DMS 273 (cell line): ENCODE results near the gene CMTM7.
"Not testable (repeated sequence)": the region's sequence is repeated elsewhere in the genome, so short reads cannot be mapped to it uniquely, and the experiment has no call there.

ENCODE experiments used
- DNase-seq: peaks from one replicate; lab custom pipeline; 2025; ENCODE audit not compliant: unreplicated experiment; lab: John Stamatoyannopoulos, UW

Gene CMTM7

DNA sequence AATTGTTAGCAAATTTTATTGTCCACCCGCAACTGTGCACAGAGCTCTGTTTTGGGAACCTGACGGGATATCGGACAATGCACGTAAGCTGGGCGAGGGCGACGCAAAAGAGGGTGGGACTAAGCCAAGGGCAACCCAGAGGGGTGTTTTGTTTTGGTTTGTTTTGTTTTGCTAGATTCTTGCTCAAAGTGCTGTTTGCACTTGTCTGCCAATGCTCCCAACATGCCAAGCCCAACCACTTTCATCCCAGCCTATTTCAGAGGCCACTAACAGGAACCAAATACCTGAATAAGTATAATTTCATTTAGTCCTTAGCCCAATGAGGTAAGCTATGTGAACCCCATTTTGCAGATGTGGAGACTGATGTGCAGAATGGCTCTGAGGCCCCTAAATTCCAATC lies 9.7 kb upstream of the CMTM7 start:
- DNase-seq = no peak

GRCh38 chr3:32383136-32383711 lies 8.4 kb upstream of the CMTM7 start:
- peak; percentile 79 for DNase-seq

DNA sequence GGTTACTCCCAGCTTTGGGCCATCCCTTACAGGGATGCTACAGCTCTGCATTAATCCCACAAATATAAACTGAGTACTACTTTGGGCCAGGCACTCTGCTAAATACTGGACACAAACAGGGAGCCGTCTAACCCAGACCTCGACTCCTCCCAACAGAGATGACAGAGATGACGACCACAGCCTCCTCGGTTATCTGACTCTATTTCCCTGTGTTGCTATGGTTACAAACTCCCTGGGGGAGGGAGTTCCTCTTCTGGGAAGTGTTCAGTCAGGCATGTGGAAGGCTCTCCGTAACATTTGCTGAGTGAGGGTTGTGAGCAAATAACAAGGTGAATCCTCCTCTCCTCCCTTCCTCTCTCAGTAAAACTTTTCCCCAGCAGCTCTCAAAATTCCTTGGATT lies 6.7 kb upstream of the CMTM7 start:
- DNase-seq = peak; percentile 48

GRCh38 chr3:32387512-32387911 lies 4.1 kb upstream of the CMTM7 start:
- no peak for DNase-seq

- DNase-seq = not testable (repeated sequence)
These were observed 2.1 kb upstream of the CMTM7 start for GRCh38 chr3:32389577-32389976.

DNA sequence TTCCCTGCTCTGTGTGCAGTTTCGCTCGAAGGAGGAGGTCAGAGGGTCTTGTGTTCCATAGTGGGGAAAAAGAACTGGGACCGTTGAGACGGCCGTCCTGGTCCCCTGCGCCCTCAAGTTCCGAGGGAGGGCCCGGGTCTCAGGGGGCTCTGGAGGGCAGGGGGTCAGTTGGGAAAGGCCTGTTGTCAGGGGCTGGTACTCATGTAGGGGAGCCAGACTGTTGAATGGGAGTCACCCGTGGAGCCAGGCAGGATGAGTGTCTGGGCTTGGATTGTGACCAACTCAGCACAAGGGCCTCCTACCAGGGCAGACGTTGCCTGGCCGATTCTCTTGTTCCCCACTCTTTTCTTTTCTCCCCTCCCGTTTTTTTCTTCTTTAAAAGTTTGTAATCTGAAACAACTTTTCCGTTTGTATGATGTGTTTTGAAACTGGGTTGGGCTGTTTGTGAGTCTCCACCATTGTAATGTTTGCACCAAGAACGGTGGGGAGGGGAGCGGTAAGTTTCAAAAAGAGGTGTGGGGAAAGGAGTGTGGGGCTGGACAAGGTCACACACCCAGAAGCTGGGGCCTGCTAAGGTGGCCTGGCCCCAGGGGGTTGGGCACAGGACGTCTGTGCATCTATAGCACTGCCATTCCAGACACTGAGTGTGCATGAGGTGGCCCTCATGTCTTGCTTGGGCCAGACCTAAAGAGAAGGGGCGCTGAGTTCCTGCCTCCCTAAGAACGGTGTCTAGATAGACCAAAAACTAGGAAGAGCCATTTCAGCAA lies 1.1 kb downstream of the CMTM7 start:
- DNase-seq = peak; percentile 52

DNA sequence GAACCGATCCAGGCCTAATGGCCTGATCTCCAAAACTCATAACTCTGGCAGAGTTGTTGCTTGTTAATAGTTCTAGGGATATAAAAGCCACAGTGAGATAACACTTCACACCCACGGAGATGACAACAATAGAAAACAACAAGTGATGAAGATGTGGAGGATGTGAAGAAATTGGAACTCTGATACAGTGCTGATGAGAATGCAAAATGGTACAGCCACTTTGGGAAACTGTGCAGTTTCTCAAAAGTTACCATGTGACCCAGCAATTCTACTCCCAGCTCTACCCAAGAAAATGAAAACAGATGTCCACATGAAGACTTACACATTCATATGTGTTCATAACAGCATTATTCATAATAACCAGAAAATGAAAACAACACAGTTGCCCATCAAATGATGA lies 3.8 kb downstream of the CMTM7 start:
- no peak for DNase-seq

- no peak for DNase-seq
These were observed 6.3 kb downstream of the CMTM7 start for GRCh38 chr3:32397941-32398340.

GRCh38 chr3:32398531-32398930 lies 6.9 kb downstream of the CMTM7 start:
- no peak for DNase-seq

DNA sequence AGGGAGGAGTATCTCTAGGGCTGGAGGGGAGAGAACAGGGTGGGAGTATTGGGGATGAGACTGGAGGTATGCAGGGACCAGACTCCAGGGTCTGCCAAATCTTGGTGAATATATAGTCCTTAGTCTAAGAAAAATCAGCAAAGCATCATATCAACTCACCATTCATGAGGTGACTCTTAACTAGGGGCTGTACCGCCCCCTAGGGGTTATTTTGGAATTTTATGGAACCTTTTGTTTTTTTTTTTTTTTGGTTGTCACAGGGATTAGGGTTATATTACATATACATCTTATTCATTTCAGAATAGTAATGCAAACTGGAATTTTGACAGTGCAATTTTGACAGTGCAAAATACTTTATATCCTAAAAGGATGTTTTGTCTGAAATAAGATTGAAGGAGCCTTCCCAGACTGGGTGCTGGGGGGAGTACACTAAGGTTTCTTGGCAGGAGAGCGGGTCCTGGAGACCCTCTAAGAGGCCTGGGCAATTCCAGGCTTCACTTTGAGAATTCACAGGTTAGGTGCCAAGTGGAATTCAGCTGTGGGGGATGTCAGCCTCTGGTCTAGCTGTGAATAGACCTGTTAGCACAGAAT lies 7.5 kb downstream of the CMTM7 start:
- peak; percentile 78 for DNase-seq

GRCh38 chr3:32401126-32401525 lies 9.5 kb downstream of the CMTM7 start:
- DNase-seq = peak; percentile 65

DNA sequence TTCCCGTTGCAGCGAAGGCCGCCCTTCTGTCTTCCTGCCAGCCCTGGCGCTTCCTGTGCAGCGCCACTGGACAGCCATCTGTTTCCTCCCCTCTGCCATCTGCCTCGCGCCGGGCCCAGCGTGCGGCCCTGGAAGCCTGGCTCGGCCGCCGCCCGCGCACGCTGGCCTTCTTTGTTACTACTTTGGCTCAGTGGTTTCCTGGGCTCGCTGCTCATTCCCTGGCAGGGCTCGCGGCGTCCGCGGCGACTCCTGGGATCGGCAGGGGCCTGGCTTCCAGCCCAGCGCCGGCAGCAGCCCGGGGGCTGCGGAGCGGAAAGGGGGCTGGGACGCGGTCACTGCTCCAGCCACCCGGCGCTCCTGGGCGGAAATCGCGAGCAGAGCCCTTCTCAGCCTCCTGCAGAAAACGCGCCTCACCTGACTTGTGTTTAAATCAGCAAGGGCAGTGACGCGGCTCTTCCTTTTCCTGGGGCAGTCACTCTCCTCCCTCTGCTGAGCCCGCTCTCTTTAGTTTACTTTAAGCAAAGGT lies 10.0 kb downstream of the CMTM7 start:
- DNase-seq = peak; percentile 95

DNA sequence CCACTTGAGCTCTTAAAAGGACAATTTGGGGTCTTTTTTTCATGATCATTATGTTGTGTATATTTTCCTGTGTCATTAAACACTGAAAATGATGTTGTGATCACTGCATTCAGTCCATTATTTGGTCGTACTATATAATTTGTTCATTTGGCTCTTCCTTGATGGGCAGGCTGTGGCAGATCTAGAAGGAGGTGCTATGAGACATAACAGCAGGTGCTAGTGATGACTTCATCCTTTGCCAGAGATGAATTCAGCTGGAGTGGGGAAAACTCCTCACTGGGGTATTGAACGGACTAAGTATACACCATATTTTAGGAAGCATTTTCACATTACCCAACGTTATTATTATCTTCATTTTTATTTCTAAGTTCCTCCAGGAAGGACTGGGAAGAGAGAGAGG lies 12.0 kb downstream of the CMTM7 start:
- DNase-seq = peak; percentile 79

- DNase-seq = no peak
These were observed 13.1 kb downstream of the CMTM7 start for GRCh38 chr3:32404714-32405113.

GRCh38 chr3:32405155-32405554 lies 13.5 kb downstream of the CMTM7 start:
- DNase-seq = no peak

DNA sequence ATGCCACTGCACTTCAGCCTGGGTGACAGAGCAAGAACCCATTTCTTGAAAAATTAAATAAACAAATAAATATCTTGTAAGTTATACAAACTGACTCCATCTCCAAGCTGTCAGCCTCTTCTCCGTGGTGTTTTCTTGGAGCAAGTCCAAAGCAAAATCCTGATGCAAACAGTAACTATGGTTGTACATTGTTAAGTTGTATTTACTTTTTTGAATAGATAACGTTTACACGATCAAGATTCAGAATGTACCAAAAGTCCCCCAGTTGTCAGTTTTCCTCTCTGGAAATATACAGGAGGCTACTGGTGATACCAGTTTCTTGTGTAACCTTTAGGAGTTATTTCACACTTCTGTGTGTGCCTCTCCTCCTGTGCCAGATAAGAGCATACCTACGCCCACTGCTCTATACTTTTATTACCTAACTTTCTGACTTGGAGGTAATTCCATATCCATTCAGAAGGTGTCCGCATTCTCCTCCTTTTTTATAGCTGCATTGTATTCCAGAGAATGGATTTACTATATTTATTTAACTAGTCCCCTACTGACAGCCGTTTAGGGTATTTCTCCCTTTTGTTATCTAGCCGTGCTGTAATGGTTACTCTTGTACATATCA lies 14.2 kb downstream of the CMTM7 start:
- no peak for DNase-seq

- peak; percentile 65 for DNase-seq
These were observed 15.1 kb downstream of the CMTM7 start for GRCh38 chr3:32406486-32407408.

- no peak for DNase-seq
These were observed 19.0 kb downstream of the CMTM7 start for GRCh38 chr3:32410367-32411246.

DNA sequence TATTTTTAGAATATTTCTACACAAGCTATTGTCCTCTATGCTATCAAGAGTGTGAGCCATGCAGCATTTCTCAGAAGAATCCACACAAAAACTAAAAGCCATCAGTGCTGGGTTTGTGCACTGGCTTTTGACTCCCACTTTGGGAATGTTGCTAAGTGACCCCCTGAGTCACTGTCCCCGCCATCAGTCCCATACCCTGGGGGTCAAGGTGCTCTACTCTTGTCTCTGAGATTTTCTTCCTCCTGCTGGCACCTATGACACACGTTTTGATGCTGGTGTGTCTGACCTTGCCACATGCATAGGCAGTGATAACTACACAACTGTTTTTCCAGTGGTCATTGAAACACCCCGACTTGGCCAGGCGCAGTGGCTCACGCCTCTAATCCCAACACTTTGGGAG lies 19.8 kb downstream of the CMTM7 start:
- no peak for DNase-seq

GRCh38 chr3:32412887-32413286 lies 21.2 kb downstream of the CMTM7 start:
- DNase-seq = peak; percentile 79
